PFSK-1 (cell line): Measurements from ENCODE around the gene DCAF17.

Experiments
- FOXP2 ChIP-seq: optimal IDR thresholded peaks from 2 replicates; pipeline ENCODE3; 2011; ENCODE audit warnings: borderline replicate concordance, control low read depth, inconsistent platforms; ENCODE audit not compliant: insufficient read depth; ENCODE audit errors: extremely low read length, extremely low read depth
- POLR2AphosphoS5 ChIP-seq: IDR thresholded peaks from 2 replicates; pipeline ENCODE4 v1.6.1; 2012; ENCODE audit warnings: low read depth, mild to moderate bottlenecking, control low read depth, low read length, moderate library complexity
- REST ChIP-seq, 2 experiments: IDR thresholded peaks; 2 replicates each; pipeline versions ENCODE4 v1.6.1 to v1.8.0; 2011 to 2012; ENCODE audit warnings: low read depth in 2 of 2, low read length in 2 of 2, control low read depth in 1 of 2, inconsistent platforms in 1 of 2, mild to moderate bottlenecking in 1 of 2, moderate library complexity in 1 of 2; ENCODE audit not compliant: insufficient read depth in 1 of 2
- SIN3A ChIP-seq: IDR thresholded peaks from 2 replicates; pipeline ENCODE4 v1.6.1; 2012; ENCODE audit warnings: mild to moderate bottlenecking, low read length, moderate library complexity, borderline replicate concordance; ENCODE audit not compliant: insufficient read depth
- TAF1 ChIP-seq: IDR thresholded peaks from 2 replicates; pipeline ENCODE4 v1.6.1; 2012; ENCODE audit warnings: low read length, control low read depth, borderline replicate concordance; ENCODE audit not compliant: insufficient read depth

Gene DCAF17

GRCh38 chr2:171432969-171433762 lies 860 bp upstream of the DCAF17 start:
- TF ChIP-seq REST (IDR thresholded peaks at IDR 0.05; ENCODE audit: insufficient read depth in 1 of 2, low read depth in 2 of 2, low read length in 2 of 2) (no peak), FOXP2 (no peak), POLR2AphosphoS5 (no peak), TAF1 (no peak), SIN3A (no peak)

- no peak for TF ChIP-seq TAF1
- peak; percentile 53; the same call in 1 of the 2 replicates for TF ChIP-seq POLR2AphosphoS5
These were observed 338 bp upstream of the DCAF17 start, which contains the start of gene METTL8 for GRCh38 chr2:171433763-171434012. Gene METTL8, minus strand, starts transcription at chr2:171433990. Its CDS starts 41,805 bp downstream, at chr2:171392185.

- TF ChIP-seq FOXP2 (no peak), POLR2AphosphoS5 (no peak), TAF1 (no peak)
These were observed 2.3 kb downstream of the DCAF17 start for GRCh38 chr2:171436307-171436706.

- TF ChIP-seq SIN3A: no peak
These were observed 7.4 kb downstream of the DCAF17 start for GRCh38 chr2:171441470-171441869.

GRCh38 chr2:171447675-171448074 lies 13.6 kb downstream of the DCAF17 start:
- no peak for TF ChIP-seq TAF1
- TF ChIP-seq POLR2AphosphoS5: no peak
- TF ChIP-seq FOXP2: no peak
- no peak for TF ChIP-seq SIN3A
- TF ChIP-seq REST (IDR thresholded peaks at IDR 0.05; ENCODE audit: insufficient read depth in 1 of 2, low read depth in 2 of 2, low read length in 2 of 2): no peak

GRCh38 chr2:171451074-171451473 lies 17.0 kb downstream of the DCAF17 start:
- TF ChIP-seq TAF1 (no peak), POLR2AphosphoS5 (no peak), SIN3A (no peak)

GRCh38 chr2:171452773-171453172 lies 18.7 kb downstream of the DCAF17 start:
- no peak for TF ChIP-seq SIN3A
- TF ChIP-seq TAF1: no peak
- no peak for TF ChIP-seq FOXP2
- TF ChIP-seq POLR2AphosphoS5: no peak
- TF ChIP-seq REST (IDR thresholded peaks at IDR 0.05; ENCODE audit: insufficient read depth in 1 of 2, low read depth in 2 of 2, low read length in 2 of 2): no peak
